22Rv1 (cell line): Measurements from ENCODE around the gene DOHH.
"Not testable (repeated sequence)": the region's sequence is repeated elsewhere in the genome, so short reads cannot be mapped to it uniquely, and the experiment has no call there.

ENCODE experiments used
- H3K27ac ChIP-seq: fragments of 450-650 bp; 2 replicates; pipeline ENCODE4 v1.5.1; 2017
- CTCF ChIP-seq: fragments of 450-650 bp; IDR thresholded peaks from 2 replicates; pipeline ENCODE4 v1.5.1; 2017; ENCODE audit warnings: mild to moderate bottlenecking
- ZFX ChIP-seq: fragments of 450-650 bp; IDR thresholded peaks from 2 replicates; pipeline ENCODE4 v1.6.1; 2017; ENCODE audit warnings: antibody characterized with exemption, borderline replicate concordance

The DOHH gene

GRCh38 chr19:3455393-3455955 lies 45.0 kb downstream of the DOHH start:
- TF ChIP-seq CTCF, result no peak
- TF ChIP-seq ZFX, result no peak
- no peak overlapping the region for H3K27ac ChIP-seq

GRCh38 chr19:3454656-3455392 lies 45.6 kb downstream of the DOHH start:
- TF ChIP-seq ZFX (no peak), CTCF (no peak)
- no peak overlapping the region for H3K27ac ChIP-seq

- no peak overlapping the region for H3K27ac ChIP-seq
- TF ChIP-seq ZFX, result no peak
- TF ChIP-seq CTCF, result no peak
These were observed 46.6 kb downstream of the DOHH start for GRCh38 chr19:3453840-3454239.

GRCh38 chr19:3452942-3453214 lies 47.6 kb downstream of the DOHH start:
- not testable (repeated sequence) for H3K27ac ChIP-seq

- no peak overlapping the region for H3K27ac ChIP-seq
These were observed 48.1 kb downstream of the DOHH start for GRCh38 chr19:3452171-3452941.

GRCh38 chr19:3451451-3451866 lies 49.0 kb downstream of the DOHH start:
- no peak overlapping the region for H3K27ac ChIP-seq
- no peak for TF ChIP-seq ZFX
- no peak for TF ChIP-seq CTCF

More at GRCh38 chr19:3452171-3452941, 48.1 kb downstream of the DOHH start:
- TF ChIP-seq CTCF, result no peak

GRCh38 chr19:3450796-3451411 lies 49.6 kb downstream of the DOHH start:
- TF ChIP-seq ZFX (no peak), CTCF (no peak)
- H3K27ac ChIP-seq, result 0 out of 2 replicates have a peak overlapping the region, but pooled peaks have one; percentile 8
